Esophagus muscularis mucosa (tissue), 4 donors: ENCODE measurements around the gene SERINC5. TPM values are rescaled to one million over a fixed set of nuclear protein-coding genes. Genes with fewer than 3 reads are reported as not detected.
"Not testable (repeated sequence)": the region's sequence is repeated elsewhere in the genome, so short reads cannot be mapped to it uniquely, and the experiment has no call there.

Experiments used
- DNase-seq: peaks from one replicate; pipeline ENCODE4 v3.0.0-alpha.2; 2017; ENCODE audit errors: extremely low spot score
- H3K27ac ChIP-seq, 4 donors: fragments of 200-600 bp; sonication (generic); replicated peaks in 1 of 4; 1 replicate in 3 of 4; 2 replicates in 1 of 4; pipeline ENCODE4 v1.5.1; 2016 to 2019; ENCODE audit warnings: mild to moderate bottlenecking in 1 of 4
- H3K27me3 ChIP-seq, 4 donors: fragments of 200-600 bp; sonication (generic); one replicate each; pipeline versions ENCODE4 v1.5.1 to v1.6.0; 2016 to 2019
- H3K36me3 ChIP-seq, 4 donors: fragments of 200-600 bp; sonication (generic); one replicate each; pipeline ENCODE4 v1.5.1; 2016 to 2019
- H3K4me1 ChIP-seq, 4 donors: fragments of 200-600 bp; sonication (generic); one replicate each; pipeline ENCODE4 v1.5.1; 2016 to 2019
- H3K4me3 ChIP-seq, 4 donors: fragments of 200-600 bp; sonication (generic); 1 replicate in 2 of 4; 2 replicates in 2 of 4; pipeline ENCODE4 v1.5.1; 2016 to 2019; ENCODE audit warnings: mild to moderate bottlenecking in 4 of 4, moderate library complexity in 1 of 4
- H3K9me3 ChIP-seq, 4 donors: fragments of 200-600 bp; sonication (generic); 1 replicate in 3 of 4; 2 replicates in 1 of 4; pipeline ENCODE4 v1.5.1; 2016 to 2019
- EP300 ChIP-seq: sonication (generic); formaldehyde crosslinking; IDR thresholded peaks from one replicate; pipeline ENCODE4 v1.6.1; 2017; ENCODE audit warnings: antibody characterized with exemption
- POLR2A ChIP-seq: fragments of 450-650 bp; IDR thresholded peaks from one replicate; pipeline ENCODE4 v1.6.1; 2017; ENCODE audit warnings: antibody characterized with exemption, moderate library complexity, mild to moderate bottlenecking, low read depth
- POLR2AphosphoS5 ChIP-seq, 2 donors: sonication (generic); formaldehyde crosslinking; IDR thresholded peaks; one replicate each; pipeline ENCODE4 v1.6.1; 2017; ENCODE audit warnings: antibody characterized with exemption in 2 of 2
- WGBS: methylation state at CpG from one replicate; pipeline ENCODE4 v1.1.5; 2018; 5-methylcytosine and 5-hydroxymethylcytosine counted together
- intact Hi-C: fragments of 100-400 bp; cut with DNase I; formaldehyde crosslinking; loops from one replicate; pipeline ENCODE4 v1.15.1; 2023
- total RNA-seq, 4 donors: library from RNA; depleted of rRNA; stranded (reverse); fragments of >200 nt; gene quantifications; one replicate each; pipeline versions ENCODE4 v1.1.0 to v1.2.1, GENCODE V29; 2016
- TF ChIP-seq, protein P1 (sequence below), 3 experiments: fragments of 200-600 bp in 2 of 3; fragments of 450-650 bp in 1 of 3; sonication (generic) in 2 of 3; IDR thresholded peaks; one replicate each; pipeline ENCODE4 v1.5.1; 2017 to 2019; ENCODE audit warnings: antibody characterized with exemption in 3 of 3, mild to moderate bottlenecking in 2 of 3, moderate library complexity in 1 of 3

The SERINC5 gene
- 1 to 10 TPM; 5.8 to 9.1 (median 8.3) TPM for total RNA-seq

DNA sequence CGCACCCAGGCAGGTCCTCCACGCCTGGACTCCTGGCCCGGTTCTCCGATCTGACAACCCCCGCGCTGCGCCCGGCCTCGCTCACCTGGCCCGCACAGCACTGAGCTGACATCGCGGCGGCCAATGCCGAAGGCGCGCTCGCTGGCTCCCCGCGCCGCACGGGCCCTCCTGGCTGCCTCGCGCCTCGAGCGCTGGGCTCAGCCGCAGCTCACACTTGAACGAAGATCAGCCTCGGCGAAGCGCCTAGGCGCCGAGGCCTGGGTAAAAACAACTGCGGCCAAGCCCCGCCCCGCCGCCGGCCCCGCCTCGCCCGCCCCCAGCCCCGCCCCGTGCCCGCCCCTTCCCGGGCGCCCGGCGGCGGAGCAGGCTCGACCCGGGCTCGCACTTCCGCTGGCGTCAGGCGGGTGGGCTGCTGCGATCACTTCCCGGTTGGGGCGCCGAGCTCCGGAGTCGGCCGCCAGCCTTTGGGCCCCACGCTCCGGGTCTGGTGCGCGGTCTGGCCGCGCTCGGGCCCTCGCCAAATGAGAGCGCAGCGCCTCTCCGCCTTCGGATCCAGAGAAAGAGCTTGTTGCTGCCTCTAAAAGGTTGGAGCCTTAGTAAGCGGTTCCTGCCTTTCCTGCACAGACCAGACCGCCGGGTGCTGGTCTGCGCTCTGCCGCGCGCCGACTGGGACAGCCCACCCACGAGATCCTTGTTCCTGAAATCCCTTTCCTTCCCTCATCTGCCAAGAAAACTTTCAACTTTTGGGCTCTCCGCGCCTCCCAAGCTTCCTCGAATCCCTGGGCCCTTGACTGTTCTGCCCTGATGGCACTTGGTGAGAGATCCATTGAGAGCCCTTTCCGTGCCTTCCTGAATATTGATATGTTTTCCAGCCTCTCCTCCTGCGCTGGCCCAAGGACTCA, at the start of gene SERINC5:
TSS of gene SERINC5 (minus strand) at position 238 of the 902 bp plus-strand sequence. CDS start at position 112, 126 bp downstream.
- peaks cover 19 to 50% (median 39%) of the 10 kb centered on the region in 4 donors for H3K4me1 ChIP-seq
- H3K27ac ChIP-seq, result peak within 1 kb of the TSS; percentile 91 to 98 (median 94)
- WGBS, result 1% methylated on average over 14 of the region's 87 CpGs
- TF ChIP-seq POLR2AphosphoS5 (IDR thresholded peaks at IDR 0.05), result peak; percentile 92 to 97
- TF ChIP-seq, protein P1, sequence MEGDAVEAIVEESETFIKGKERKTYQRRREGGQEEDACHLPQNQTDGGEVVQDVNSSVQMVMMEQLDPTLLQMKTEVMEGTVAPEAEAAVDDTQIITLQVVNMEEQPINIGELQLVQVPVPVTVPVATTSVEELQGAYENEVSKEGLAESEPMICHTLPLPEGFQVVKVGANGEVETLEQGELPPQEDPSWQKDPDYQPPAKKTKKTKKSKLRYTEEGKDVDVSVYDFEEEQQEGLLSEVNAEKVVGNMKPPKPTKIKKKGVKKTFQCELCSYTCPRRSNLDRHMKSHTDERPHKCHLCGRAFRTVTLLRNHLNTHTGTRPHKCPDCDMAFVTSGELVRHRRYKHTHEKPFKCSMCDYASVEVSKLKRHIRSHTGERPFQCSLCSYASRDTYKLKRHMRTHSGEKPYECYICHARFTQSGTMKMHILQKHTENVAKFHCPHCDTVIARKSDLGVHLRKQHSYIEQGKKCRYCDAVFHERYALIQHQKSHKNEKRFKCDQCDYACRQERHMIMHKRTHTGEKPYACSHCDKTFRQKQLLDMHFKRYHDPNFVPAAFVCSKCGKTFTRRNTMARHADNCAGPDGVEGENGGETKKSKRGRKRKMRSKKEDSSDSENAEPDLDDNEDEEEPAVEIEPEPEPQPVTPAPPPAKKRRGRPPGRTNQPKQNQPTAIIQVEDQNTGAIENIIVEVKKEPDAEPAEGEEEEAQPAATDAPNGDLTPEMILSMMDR (IDR thresholded peaks at IDR 0.05), result no peak
- TF ChIP-seq EP300, result peak; percentile 53
- TF ChIP-seq POLR2A, result peak; percentile 88
- no peaks in the 10 kb centered on the region for H3K9me3 ChIP-seq
- H3K36me3 ChIP-seq, result no peaks in the 10 kb centered on the region
- DNase-seq, result peak; percentile 95
- H3K4me3 ChIP-seq, result peak within 1 kb of the TSS; percentile 70 to 94 (median 88)
- intact Hi-C loops, result loop anchor here (10.0 kb wide), 1 partner anchor 149 kb away; the partner anchor contains the start of gene ZFYVE16
- no peaks in the 10 kb centered on the region for H3K27me3 ChIP-seq

- 87% methylated on average over 10 of the region's 11 CpGs for WGBS
- DNase-seq, result no peak
- H3K9me3 ChIP-seq, result no peaks in the 10 kb centered on the region
- no peak overlapping the region for H3K4me3 ChIP-seq
- H3K36me3 ChIP-seq, result no peaks in the 10 kb centered on the region
- H3K27ac ChIP-seq, result no peak overlapping the region
- no peaks in the 10 kb centered on the region for H3K4me1 ChIP-seq
- no peak for TF ChIP-seq EP300
- TF ChIP-seq POLR2A, result no peak
- TF ChIP-seq, protein P1 (IDR thresholded peaks at IDR 0.05), result no peak
- no peak for TF ChIP-seq POLR2AphosphoS5 (IDR thresholded peaks at IDR 0.05)
- intact Hi-C loops, result no loop called here
- H3K27me3 ChIP-seq, result no peaks in the 10 kb centered on the region
Observed at GRCh38 chr5:80302636-80303035, 46.8 kb upstream of the SERINC5 start.

GRCh38 chr5:80301342-80301741, 45.5 kb upstream of the SERINC5 start:
- H3K27me3 ChIP-seq, H3K36me3 ChIP-seq, H3K4me3 ChIP-seq, DNase-seq, H3K27ac ChIP-seq, intact Hi-C loops, H3K9me3 ChIP-seq, H3K4me1 ChIP-seq: not testable (repeated sequence)
- WGBS, result no CpG with 5 or more reads among the region's 34 CpGs

DNA sequence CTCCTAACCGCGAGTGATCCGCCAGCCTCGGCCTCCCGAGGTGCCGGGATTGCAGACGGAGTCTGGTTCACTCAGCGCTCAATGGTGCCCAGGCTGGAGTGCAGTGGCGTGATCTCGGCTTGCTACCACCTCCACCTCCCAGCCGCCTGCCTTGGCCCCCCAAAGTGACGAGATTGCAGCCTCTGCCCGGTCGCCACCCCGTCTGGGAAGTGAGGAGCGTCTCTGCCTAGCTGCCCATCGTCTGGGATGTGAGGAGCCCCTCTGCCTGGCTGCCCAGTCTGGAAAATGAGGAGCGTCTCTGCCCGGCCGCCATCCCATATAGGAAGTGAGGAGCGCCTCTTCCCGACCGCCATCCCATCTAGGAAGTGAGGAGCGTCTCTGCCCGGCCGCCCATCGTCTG, 44.9 kb upstream of the SERINC5 start:
- 100% methylated on average over 7 of the region's 27 CpGs for WGBS
- H3K4me3 ChIP-seq, H3K27me3 ChIP-seq, H3K4me1 ChIP-seq, H3K36me3 ChIP-seq, intact Hi-C loops, H3K9me3 ChIP-seq, DNase-seq, H3K27ac ChIP-seq: not testable (repeated sequence)

DNA sequence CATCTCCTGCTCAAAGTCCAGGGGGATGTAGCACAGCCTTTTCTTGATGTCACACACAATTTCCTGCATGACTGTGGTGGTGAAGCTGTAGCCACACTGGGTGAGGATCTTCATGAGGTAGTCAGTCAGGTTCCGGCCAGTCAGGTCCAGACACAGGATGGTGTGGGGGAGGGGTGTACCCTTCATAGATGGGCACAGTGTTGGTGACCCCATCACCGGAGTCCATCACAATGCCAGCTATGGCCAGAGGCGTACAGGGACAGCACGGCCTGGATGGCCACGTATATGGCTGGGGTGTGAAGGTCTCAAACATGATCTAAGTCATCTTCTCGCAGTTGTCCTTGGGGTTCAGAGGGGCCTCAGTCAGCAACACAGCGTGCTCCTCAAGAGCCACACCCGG, 44.3 kb upstream of the SERINC5 start:
- H3K27me3 ChIP-seq, result no peaks in the 10 kb centered on the region
- H3K4me1 ChIP-seq, result no peaks in the 10 kb centered on the region
- 100% methylated on average over 8 of the region's 8 CpGs for WGBS
- intact Hi-C loops, result no loop called here
- H3K4me3 ChIP-seq, result no peak overlapping the region
- TF ChIP-seq POLR2AphosphoS5 (IDR thresholded peaks at IDR 0.05) (no peak), EP300 (no peak)
- no peak overlapping the region for H3K27ac ChIP-seq
- no peaks in the 10 kb centered on the region for H3K36me3 ChIP-seq
- no peak for DNase-seq
- no peaks in the 10 kb centered on the region for H3K9me3 ChIP-seq

DNA sequence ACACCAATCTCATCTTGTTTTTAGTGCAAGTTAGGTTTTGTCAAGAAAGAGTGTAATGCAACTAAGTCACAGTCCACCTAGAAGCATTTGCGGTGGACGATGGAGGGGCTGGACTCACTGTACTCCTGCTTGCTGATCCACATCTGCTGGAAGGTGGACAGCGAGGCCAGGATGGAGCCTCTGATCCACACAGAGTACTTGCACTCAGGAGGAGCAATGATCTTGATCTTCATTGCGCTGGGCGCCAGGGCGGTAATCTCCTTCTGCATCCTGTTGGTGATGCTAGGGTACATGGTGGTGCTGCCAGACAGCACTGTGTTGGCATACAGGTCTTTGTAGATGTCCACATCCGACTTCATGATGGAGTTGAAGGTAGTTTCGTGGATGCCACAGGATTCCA, 43.8 kb upstream of the SERINC5 start:
- Histone ChIP-seq H3K27me3 (no peaks in the 10 kb centered on the region), H3K27ac (no peak overlapping the region), H3K4me1 (no peaks in the 10 kb centered on the region), H3K36me3 (no peaks in the 10 kb centered on the region), H3K4me3 (no peak overlapping the region), H3K9me3 (no peaks in the 10 kb centered on the region)
- TF ChIP-seq EP300 (no peak), POLR2AphosphoS5 (IDR thresholded peaks at IDR 0.05) (no peak), POLR2A (no peak)
- TF ChIP-seq, protein P1 (IDR thresholded peaks at IDR 0.05), result no peak
- intact Hi-C loops, result no loop called here
- no peak for DNase-seq
- WGBS, result 98% methylated on average over 8 of the region's 8 CpGs
